ENCODE data around the gene ICAM5.

GRCh38 chr19:10289836-10290356 is at the start of gene ICAM5:
- TF ChIP-seq CTCF (IDR thresholded peaks at IDR 0.05) (no peak), POLR2AphosphoS5 (IDR thresholded peaks at IDR 0.05) (no peak), POLR2A (IDR thresholded peaks at IDR 0.05) (no peak), EP300 (IDR thresholded peaks at IDR 0.05; ENCODE audit: low read depth) (no peak)
